HAP-1 (cell line): ENCODE data around the gene SFI1.
"Not testable (repeated sequence)": the region's sequence is repeated elsewhere in the genome, so short reads cannot be mapped to it uniquely, and the experiment has no call there.

Experiments used
- DNase-seq, 2 experiments: peaks; one replicate each; pipeline ENCODE4 v3.0.0-alpha.2; 2016 to 2020; ENCODE audit warnings: low spot score in 2 of 2
- H3K27me3 ChIP-seq: fragments of 250-450 bp; sonication (Bioruptor Pico); 2 replicates; pipeline ENCODE4 v1.5.1; 2020; ENCODE audit warnings: low read depth, mild to moderate bottlenecking, moderate library complexity
- H3K36me3 ChIP-seq: fragments of 250-450 bp; sonication (Bioruptor Pico); replicated peaks from 2 replicates; pipeline ENCODE4 v1.5.1; 2020; ENCODE audit warnings: mild to moderate bottlenecking
- H3K4me1 ChIP-seq: fragments of 250-450 bp; sonication (Bioruptor Pico); 2 replicates; pipeline ENCODE4 v1.5.1; 2020; ENCODE audit warnings: mild to moderate bottlenecking
- H3K4me3 ChIP-seq: fragments of 250-450 bp; sonication (Bioruptor Pico); 2 replicates; pipeline ENCODE4 v1.5.1; 2020; ENCODE audit warnings: mild to moderate bottlenecking, moderate library complexity
- H3K9me3 ChIP-seq: fragments of 250-450 bp; sonication (Bioruptor Pico); 2 replicates; pipeline ENCODE4 v1.5.1; 2020; ENCODE audit warnings: mild to moderate bottlenecking, moderate library complexity
- in situ Hi-C: fragments of 300-500 bp; cut with MboI; formaldehyde crosslinking; loops from 3 replicates; pipeline ENCODE4 v1.14.3; 2020; ENCODE audit warnings: low sequenced_read_pairs, inconsistent platforms, mixed read lengths

SFI1 gene

DNA sequence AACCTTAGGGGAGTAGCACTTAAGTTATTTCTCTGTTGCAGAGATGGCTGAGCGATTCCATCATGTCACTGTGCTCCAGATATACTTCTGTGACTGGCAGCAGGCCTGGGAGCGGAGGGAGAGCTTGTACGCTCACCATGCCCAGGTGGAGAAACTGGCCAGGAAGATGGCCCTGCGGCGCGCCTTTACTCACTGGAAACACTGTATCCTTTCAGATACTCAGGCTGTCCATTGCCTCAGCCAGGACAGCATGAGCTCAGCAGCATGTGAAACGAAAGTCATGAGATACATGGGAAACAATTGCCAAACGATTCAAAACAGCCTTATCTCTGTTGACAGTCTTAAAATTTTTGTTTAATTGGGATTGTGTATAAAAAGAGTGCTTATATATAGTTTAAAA lies 78.9 kb downstream of the SFI1 start:
- in situ Hi-C loops = no loop called here
- no peak for DNase-seq
- H3K4me1 ChIP-seq = no peaks in the 10 kb centered on the region

GRCh38 chr22:31577711-31578110 lies 81.4 kb downstream of the SFI1 start:
- in situ Hi-C loops = no loop called here
- H3K27me3 ChIP-seq = no peaks in the 10 kb centered on the region
- H3K4me3 ChIP-seq = no peak overlapping the region
- DNase-seq = no peak
- no peaks in the 10 kb centered on the region for H3K9me3 ChIP-seq
- H3K36me3 ChIP-seq = peaks cover 7% of the 10 kb centered on the region
- H3K4me1 ChIP-seq = no peaks in the 10 kb centered on the region

More for the DNA sequence above, 78.9 kb downstream of the SFI1 start:
- no peaks in the 10 kb centered on the region for H3K9me3 ChIP-seq
- peaks cover 7% of the 10 kb centered on the region for H3K36me3 ChIP-seq
- H3K27me3 ChIP-seq = no peaks in the 10 kb centered on the region
- no peak overlapping the region for H3K4me3 ChIP-seq

DNA sequence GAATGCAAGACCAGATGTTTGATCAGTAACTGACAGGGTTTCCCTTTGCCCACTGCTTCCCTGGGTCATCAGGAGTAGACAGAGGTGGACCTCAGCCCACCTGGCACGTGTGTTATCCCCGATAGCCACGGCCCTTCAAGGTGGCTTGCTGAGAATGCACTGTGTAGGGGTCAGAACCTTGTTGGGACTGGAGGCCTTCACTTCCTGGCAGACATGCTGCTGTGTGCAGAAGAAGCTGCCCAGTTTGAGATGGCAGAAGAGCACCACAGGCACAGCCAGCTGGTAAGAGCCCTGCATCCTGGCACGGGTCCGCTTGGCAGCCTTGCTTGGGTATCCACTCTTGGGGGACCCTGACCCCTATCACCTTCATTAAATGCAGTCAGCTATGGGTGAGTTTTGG lies 81.8 kb downstream of the SFI1 start:
- DNase-seq = no peak
- peaks cover 7% of the 10 kb centered on the region for H3K36me3 ChIP-seq
- no peak overlapping the region for H3K4me3 ChIP-seq

DNA sequence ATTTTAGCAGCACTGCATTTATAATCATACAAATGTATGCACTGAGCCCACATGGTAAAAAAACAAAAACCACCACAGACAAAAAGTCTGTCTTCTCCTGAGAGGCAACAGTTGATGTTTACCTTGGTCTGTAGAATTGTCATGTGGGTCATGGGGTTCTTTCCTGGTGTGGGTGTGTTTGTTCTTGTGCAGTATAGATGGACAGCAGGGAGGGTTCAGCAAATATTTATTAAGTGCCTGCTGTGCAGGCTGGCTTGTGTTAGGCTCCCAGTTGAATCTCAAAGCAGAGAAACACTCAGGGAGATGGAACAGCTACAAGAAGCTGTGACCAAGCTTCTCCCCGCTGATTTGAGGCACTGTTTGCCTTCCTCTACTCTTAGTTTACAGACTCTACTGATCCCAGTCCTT lies 83.5 kb downstream of the SFI1 start:
- no peaks in the 10 kb centered on the region for H3K9me3 ChIP-seq
- no peak overlapping the region for H3K4me3 ChIP-seq
- in situ Hi-C loops = no loop called here
- H3K27me3 ChIP-seq = no peaks in the 10 kb centered on the region
- no peak for DNase-seq
- no peaks in the 10 kb centered on the region for H3K4me1 ChIP-seq
- peaks cover 6% of the 10 kb centered on the region; the same call in 1 of the 2 replicates for H3K36me3 ChIP-seq

More for the DNA sequence above, 81.8 kb downstream of the SFI1 start:
- Histone ChIP-seq H3K27me3 (no peaks in the 10 kb centered on the region), H3K4me1 (no peaks in the 10 kb centered on the region), H3K9me3 (no peaks in the 10 kb centered on the region)
- in situ Hi-C loops = no loop called here

GRCh38 chr22:31583861-31584485 lies 87.6 kb downstream of the SFI1 start:
- Histone ChIP-seq H3K27me3 (no peaks in the 10 kb centered on the region), H3K4me1 (no peaks in the 10 kb centered on the region), H3K36me3 (peaks cover 11% of the 10 kb centered on the region; the same call in 1 of the 2 replicates), H3K9me3 (no peaks in the 10 kb centered on the region), H3K4me3 (no peak overlapping the region)
- DNase-seq = no peak
- in situ Hi-C loops = no loop called here

DNA sequence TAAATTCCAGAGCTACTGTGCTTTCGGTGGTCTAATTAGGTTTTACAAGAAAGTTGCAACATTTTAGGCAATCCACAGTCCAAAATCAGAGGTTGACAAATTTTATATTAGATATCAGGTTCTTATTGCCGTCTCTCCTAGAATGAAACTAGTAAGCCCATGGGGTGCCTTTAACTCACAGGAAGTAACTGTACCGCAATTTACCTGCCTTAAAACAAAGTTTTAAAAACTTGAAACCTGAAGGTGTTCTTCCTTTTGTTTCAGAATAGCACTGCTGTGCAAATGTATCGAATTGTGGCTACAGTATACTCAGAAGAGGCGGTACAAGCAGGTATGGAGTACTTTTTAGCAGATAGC lies 88.4 kb downstream of the SFI1 start:
- H3K4me1 ChIP-seq = no peaks in the 10 kb centered on the region
- peaks cover 11% of the 10 kb centered on the region; the same call in 1 of the 2 replicates for H3K36me3 ChIP-seq
- no peak for DNase-seq
- no peak overlapping the region for H3K4me3 ChIP-seq
- no peaks in the 10 kb centered on the region for H3K9me3 ChIP-seq
- no peaks in the 10 kb centered on the region for H3K27me3 ChIP-seq
- in situ Hi-C loops = no loop called here

DNA sequence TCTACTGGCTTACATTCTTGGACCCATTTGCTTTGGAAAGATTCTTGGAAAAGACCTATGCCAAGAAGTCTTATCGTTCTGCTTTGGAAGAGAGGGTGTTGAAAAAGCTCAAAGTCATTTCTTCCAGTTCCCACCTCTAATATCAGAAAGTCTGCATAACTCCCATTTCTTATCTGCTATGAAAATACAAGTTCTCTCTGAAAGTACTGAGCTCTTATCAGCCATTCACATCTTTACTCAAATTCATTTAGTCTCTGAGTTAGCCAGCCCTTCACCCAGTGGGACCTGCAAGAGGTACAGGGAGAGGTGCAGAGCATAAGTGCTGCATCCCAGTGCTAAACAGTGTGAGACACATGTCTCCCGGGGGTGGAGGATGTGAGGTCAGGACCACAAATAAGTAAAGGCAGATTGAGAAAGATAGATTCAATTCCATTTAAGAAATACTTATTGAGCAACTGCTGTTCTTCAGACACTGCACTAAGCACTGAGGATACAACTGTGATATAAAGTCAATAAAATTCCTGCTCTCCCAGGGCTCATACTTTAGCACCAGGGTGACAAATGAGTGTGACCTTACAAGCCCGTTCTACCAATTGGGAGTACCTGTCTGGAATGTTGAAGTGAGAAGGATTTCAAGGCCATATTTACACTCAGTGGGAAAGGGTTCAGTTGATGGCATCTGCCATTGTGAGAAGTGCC lies 89.0 kb downstream of the SFI1 start:
- Histone ChIP-seq H3K36me3 (peaks cover 11% of the 10 kb centered on the region; the same call in 1 of the 2 replicates), H3K4me1 (no peaks in the 10 kb centered on the region), H3K4me3 (no peak overlapping the region), H3K9me3 (no peaks in the 10 kb centered on the region), H3K27me3 (no peaks in the 10 kb centered on the region)
- DNase-seq = no peak
- in situ Hi-C loops = no loop called here

DNA sequence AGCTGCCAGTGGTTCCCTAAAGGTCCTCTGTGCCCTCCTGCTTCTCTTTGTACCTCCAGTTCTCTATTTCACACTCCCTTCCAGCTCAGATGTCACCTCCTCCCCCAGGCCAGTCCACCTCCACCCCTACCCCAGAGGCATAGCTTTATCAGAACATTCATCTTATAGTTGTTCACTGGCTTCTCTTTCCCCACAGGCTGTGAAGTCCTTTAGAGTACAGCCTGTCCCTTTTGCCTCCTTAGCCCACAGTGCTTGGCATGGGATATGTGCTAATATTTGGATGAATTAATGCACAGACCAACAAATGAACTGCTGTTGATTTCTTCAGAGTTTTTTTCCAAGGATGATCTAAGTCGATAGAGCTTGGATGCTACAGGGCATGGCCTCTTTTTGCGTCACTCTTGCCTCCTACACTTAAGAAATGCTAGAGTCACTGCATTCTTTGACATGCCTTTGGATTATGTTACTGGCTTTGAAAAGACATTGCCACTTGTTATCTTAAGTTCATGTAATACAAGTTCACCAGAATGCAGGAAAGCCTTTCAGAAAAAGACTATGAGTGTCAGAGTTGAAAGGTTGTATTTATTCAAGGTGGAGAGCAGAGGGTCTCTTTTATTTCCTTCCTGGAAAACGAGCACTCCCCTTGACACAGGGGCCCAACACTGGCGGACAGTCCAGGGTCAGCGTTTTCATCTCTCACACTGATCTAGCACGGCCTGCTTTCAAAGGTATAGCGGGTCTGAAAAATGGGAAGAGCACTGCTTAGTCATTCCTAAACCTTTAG lies 90.0 kb downstream of the SFI1 start:
- H3K4me3 ChIP-seq = no peak overlapping the region
- no peaks in the 10 kb centered on the region for H3K27me3 ChIP-seq
- no peak for DNase-seq
- H3K4me1 ChIP-seq = no peaks in the 10 kb centered on the region
- H3K9me3 ChIP-seq = no peaks in the 10 kb centered on the region
- in situ Hi-C loops = no loop called here
- H3K36me3 ChIP-seq = peaks cover 11% of the 10 kb centered on the region; the same call in 1 of the 2 replicates

- Histone ChIP-seq H3K9me3 (no peaks in the 10 kb centered on the region; the same call in 1 of the 2 replicates), H3K4me3 (no peak overlapping the region), H3K27me3 (no peaks in the 10 kb centered on the region), H3K4me1 (no peaks in the 10 kb centered on the region), H3K36me3 (peaks cover 11% of the 10 kb centered on the region; the same call in 1 of the 2 replicates)
- no peak for DNase-seq
- in situ Hi-C loops = no loop called here
Measured at GRCh38 chr22:31588970-31589675, 92.8 kb downstream of the SFI1 start.

DNA sequence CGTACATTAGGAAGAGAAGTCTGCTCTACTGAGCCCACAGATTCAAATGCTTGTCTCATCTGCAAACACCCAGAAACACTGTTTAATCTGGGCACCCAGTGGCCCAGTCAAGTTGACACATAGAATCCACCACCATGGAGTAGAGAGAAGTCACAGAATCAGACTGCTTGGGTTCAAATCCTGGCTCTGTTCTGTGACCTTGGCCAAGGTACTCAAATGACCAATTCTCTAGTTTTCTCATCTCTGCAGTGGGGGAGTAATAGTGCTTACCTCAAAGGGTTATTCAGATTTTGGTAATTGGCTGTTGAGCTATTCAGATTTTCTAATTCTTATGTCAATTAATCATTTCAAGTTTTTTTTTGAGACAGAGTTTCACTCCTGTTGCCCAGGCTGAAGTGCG lies 93.8 kb downstream of the SFI1 start:
- H3K4me3 ChIP-seq, H3K27me3 ChIP-seq, H3K36me3 ChIP-seq, DNase-seq, H3K4me1 ChIP-seq, H3K9me3 ChIP-seq, in situ Hi-C loops: not testable (repeated sequence)

DNA sequence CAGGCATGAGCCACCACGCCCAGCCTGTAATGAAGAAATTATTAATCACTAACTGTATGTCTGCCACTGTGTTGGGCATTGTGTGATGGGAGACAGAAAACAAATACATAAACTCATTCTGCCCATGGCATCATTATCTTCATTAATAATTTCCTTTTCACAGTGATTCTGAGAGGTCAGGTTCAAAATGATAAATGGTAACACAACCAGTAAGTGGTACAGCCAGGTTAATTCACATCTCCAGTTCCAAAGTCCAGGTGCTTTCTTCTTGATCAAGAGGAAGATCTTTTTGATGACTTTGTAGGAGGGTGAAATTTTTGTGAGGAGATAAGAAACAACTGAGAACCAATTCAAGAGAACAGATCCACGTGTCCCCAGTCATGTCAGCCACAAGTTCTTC lies 98.9 kb downstream of the SFI1 start:
- Histone ChIP-seq H3K4me1 (no peaks in the 10 kb centered on the region), H3K27me3 (no peaks in the 10 kb centered on the region), H3K9me3 (no peaks in the 10 kb centered on the region; the same call in 1 of the 2 replicates), H3K4me3 (no peak overlapping the region), H3K36me3 (no peaks in the 10 kb centered on the region)
- in situ Hi-C loops = no loop called here
- no peak for DNase-seq

DNA sequence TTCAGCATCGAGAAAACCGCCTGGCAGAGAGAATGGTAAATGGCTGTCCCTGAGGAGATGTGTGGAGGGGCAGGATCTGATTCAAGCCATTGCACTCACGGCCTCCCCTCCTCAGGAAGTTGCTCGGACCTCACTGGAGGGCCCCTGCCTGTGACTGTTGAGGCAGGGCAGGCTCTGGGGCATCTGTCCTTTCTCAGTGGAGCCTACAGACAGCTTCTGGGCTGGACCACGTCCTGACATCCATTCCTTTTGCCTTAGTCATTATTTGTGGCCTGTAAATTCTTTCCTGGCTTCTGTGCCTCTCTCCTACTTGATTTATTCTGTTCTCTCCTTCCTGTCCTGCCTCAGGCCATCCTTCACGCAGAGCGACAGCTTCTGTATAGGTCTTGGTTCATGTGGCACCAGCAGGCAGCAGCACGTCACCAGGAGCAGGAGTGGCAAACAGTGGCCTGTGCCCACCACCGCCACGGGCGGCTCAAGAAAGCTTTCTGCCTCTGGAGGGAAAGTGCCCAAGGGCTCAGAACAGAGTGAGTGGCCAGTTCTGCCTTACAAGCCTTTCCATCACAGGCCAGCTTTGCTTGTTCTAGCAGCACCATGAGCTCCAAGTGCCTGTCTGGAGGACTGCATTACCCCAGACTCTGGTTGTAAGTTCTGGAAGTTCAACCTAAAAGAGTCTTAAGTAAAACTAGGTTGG lies 106.1 kb downstream of the SFI1 start:
- DNase-seq = no peak
- Histone ChIP-seq H3K27me3 (no peaks in the 10 kb centered on the region), H3K4me1 (no peaks in the 10 kb centered on the region), H3K9me3 (no peaks in the 10 kb centered on the region), H3K4me3 (no peak overlapping the region), H3K36me3 (peaks cover 6% of the 10 kb centered on the region)
- in situ Hi-C loops = no loop called here

DNA sequence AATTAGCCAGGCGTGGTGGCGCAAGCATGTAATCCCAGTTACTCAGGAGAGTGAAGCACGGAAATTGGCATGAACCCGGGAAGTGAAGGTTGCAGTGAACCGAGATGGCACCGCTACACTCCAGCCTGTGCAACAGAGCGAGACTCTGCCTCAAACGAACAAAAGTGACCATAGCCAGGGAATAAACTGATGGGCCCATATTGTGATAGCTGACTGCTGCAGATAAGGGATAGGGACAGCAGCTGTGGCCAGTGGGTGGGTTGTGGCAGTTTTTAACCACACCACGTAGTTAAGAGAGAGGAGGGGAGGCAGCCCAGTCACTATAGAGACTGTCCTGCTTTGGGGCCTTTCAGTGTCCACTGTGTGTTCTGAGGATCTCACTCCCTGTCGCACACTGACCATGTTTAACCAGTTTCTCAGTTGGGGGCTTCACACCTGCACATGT lies 106.8 kb downstream of the SFI1 start:
- Histone ChIP-seq H3K4me1 (no peaks in the 10 kb centered on the region), H3K9me3 (no peaks in the 10 kb centered on the region), H3K27me3 (no peaks in the 10 kb centered on the region), H3K36me3 (peaks cover 6% of the 10 kb centered on the region), H3K4me3 (no peak overlapping the region)
- DNase-seq = no peak
- in situ Hi-C loops = no loop called here
